Brain microvascular endothelial cell (primary cell): ENCODE data around the gene IFRD1.

ENCODE experiments used
- DNase-seq: peaks from one replicate; pipeline ENCODE4 v3.0.0-alpha.2; 2020
- H3K27ac ChIP-seq: fragments of 250-450 bp; sonication (Bioruptor Pico); 2 replicates; pipeline ENCODE4 v1.5.1; 2020; ENCODE audit warnings: mild to moderate bottlenecking, moderate library complexity
- H3K27me3 ChIP-seq: fragments of 250-450 bp; sonication (Bioruptor Pico); replicated peaks from 2 replicates; pipeline ENCODE4 v1.5.1; 2020; ENCODE audit warnings: mild to moderate bottlenecking
- H3K36me3 ChIP-seq: fragments of 250-450 bp; sonication (Bioruptor Pico); replicated peaks from 2 replicates; pipeline ENCODE4 v1.5.1; 2020; ENCODE audit warnings: mild to moderate bottlenecking
- H3K4me3 ChIP-seq: 2 replicates; pipeline ENCODE4 v1.5.1; 2011; ENCODE audit warnings: low read depth, mild to moderate bottlenecking, control low read depth, low read length, moderate library complexity
- CTCF ChIP-seq: IDR thresholded peaks from 2 replicates; pipeline ENCODE4 v1.5.1; 2011; ENCODE audit warnings: low read depth, mild to moderate bottlenecking, moderate library complexity, low read length, control low read depth, inconsistent platforms; ENCODE audit errors: missing control alignments
- in situ Hi-C: cut with HindIII; loops from 2 replicates; pipeline ENCODE4 v1.10.0; 2017; ENCODE audit warnings: low sequenced_read_pairs, low pct_ligation_motif_present

IFRD1 gene, protein sequence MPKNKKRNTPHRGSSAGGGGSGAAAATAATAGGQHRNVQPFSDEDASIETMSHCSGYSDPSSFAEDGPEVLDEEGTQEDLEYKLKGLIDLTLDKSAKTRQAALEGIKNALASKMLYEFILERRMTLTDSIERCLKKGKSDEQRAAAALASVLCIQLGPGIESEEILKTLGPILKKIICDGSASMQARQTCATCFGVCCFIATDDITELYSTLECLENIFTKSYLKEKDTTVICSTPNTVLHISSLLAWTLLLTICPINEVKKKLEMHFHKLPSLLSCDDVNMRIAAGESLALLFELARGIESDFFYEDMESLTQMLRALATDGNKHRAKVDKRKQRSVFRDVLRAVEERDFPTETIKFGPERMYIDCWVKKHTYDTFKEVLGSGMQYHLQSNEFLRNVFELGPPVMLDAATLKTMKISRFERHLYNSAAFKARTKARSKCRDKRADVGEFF

DNA sequence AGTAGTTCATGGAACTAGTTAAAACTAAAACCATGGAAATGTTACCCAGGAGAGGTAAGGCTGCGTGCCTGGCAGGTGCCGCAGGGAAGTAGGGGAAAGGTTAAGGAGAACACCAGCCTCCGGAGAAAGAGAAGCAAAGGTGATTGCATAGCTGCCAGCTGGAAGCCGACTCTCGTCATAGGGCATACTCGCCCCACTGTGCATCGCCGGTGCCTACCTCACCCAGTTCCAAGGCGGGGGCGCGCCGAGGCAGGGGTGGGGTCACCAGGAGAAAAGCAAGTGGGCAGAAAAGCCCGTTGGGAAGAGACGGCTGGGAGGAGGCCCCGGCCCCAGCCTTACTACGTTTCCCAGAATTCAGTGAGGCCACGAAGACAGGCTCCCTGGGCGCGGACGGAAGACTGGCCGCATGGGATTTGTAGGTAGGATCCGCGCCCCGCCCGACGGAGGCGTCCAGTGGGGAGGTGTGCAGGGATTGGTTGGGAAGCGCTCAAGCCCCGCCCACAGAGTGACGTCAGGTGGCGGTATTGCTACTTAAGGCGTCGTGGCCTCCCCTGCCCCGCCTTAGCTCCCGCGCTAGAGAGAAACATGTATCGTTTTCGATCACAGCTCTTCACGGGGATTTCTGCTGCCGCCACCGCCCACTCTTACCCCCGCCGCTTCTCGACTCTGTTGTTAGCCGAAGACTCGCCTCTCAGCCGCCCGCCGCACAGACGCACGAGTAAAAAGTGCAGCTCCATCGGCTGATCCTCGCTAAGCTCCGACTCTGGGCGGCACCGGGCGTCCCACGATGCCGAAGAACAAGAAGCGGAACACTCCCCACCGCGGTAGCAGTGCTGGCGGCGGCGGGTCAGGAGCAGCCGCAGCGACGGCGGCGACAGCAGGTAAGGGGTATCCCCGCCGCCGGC is at the start of gene IFRD1:
Gene IFRD1, plus strand, starts transcription at position 559 of the 905 bp plus-strand sequence. Its CDS starts 229 bp downstream, at position 788.
- DNase-seq = peak; percentile 98
- H3K36me3 ChIP-seq = no peaks in the 10 kb centered on the region
- no peaks in the 10 kb centered on the region for H3K27me3 ChIP-seq
- peak within 1 kb of the TSS; percentile 98 for H3K4me3 ChIP-seq
- in situ Hi-C loops = no loop called here
- H3K27ac ChIP-seq = peak within 1 kb of the TSS; percentile 96
- TF ChIP-seq CTCF = no peak

DNA sequence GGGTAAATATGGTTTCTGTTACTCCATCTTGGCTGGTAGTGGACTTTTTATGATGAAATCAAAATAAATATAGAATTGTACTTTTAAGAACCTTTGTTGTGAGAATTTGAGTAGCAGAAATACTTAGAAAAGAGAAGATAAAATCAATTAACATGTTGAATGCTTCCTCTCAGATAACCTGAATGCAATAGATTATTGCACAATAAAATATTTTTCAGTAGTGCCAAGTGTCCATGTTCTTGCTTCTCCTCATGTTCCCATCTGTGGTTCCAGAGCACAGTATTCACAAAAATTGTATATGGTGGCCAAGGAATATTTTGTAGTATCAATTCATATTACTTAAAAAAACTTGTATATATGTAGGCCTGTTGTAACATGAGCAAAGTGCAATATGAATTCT is 45.9 kb upstream of the IFRD1 start:
- DNase-seq = no peak
- Histone ChIP-seq H3K27me3 (no peaks in the 10 kb centered on the region), H3K4me3 (no peak overlapping the region), H3K36me3 (no peaks in the 10 kb centered on the region), H3K27ac (no peak overlapping the region)
- in situ Hi-C loops = loop anchor here (25.0 kb wide), 1 partner anchor 642 kb away; no protein-coding TSS in a partner anchor
- TF ChIP-seq CTCF = no peak

GRCh38 chr7:112405286-112405685 is 45.0 kb upstream of the IFRD1 start:
- H3K4me3 ChIP-seq = no peak overlapping the region
- H3K27me3 ChIP-seq = no peaks in the 10 kb centered on the region
- DNase-seq = no peak
- H3K36me3 ChIP-seq = no peaks in the 10 kb centered on the region
- in situ Hi-C loops = loop anchor here (25.0 kb wide), 1 partner anchor 643 kb away; no protein-coding TSS in a partner anchor
- no peak for TF ChIP-seq CTCF
- no peak overlapping the region for H3K27ac ChIP-seq

DNA sequence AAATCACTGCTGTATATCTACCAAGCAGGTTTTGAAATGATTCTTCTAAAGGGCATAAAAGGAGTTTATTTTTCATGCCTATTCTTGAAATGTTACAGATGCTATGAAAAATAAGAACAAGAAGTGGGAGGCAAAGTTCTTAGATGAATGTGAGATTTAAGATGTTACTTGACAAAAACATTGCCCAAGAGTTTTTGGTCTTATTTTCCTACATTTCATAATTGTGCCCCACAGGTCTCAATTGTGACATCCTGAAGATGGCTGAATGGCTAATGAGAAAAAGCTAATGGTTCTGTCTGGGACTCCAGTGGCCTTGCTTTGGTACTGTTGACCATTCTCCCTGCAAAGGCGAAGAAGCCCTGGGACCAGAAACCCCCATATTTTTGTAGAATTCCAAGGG is 43.0 kb upstream of the IFRD1 start:
- H3K4me3 ChIP-seq = no peak overlapping the region
- in situ Hi-C loops = loop anchor here (25.0 kb wide), 1 partner anchor 645 kb away; no protein-coding TSS in a partner anchor
- DNase-seq = no peak
- no peak overlapping the region for H3K27ac ChIP-seq
- H3K36me3 ChIP-seq = no peaks in the 10 kb centered on the region
- TF ChIP-seq CTCF = no peak
- no peaks in the 10 kb centered on the region for H3K27me3 ChIP-seq

- no peak for DNase-seq
- Histone ChIP-seq H3K4me3 (no peak overlapping the region), H3K27me3 (no peaks in the 10 kb centered on the region), H3K27ac (no peak overlapping the region), H3K36me3 (no peaks in the 10 kb centered on the region)
- in situ Hi-C loops = loop anchor here (25.0 kb wide), 1 partner anchor 648 kb away; no protein-coding TSS in a partner anchor
- no peak for TF ChIP-seq CTCF
These were observed 40.2 kb upstream of the IFRD1 start for GRCh38 chr7:112410092-112410491.
